ENCODE measurements around the gene ATG3. TPM values are rescaled to one million over a fixed set of nuclear protein-coding genes. Genes with fewer than 3 reads are reported as not detected.

ATG3 gene
- total and polyA plus RNA-seq, 2 donors (not counting 3 experiments of a cell fraction or from before 2014, with no cell fraction given), result 36.0 to 62.4 TPM

GRCh38 chr3:112583105-112583504 is 21.3 kb upstream of the ATG3 start:
- CTCF ChIA-PET, result interaction anchor here (0.8 to 3.9 kb wide), 20 partner anchors 12 to 472 kb away, joined by 3 to 100 read pairs (median 12); partner anchors contain the start of genes CCDC80 and SLC9C1
- FAIRE-seq (no peak), DNase-seq (ENCODE audit: low read depth, low spot score) (no peak)
- dilution Hi-C loops (cut with MboI; ENCODE audit: extremely low pct_ligation_motif_present, low sequenced_read_pairs) (no loop called here), intact Hi-C loops (cut with micrococcal nuclease) (loop anchor here (2.0 to 10.0 kb wide), 2 partner anchors 232 to 702 kb away; no protein-coding TSS in a partner anchor)
- Histone ChIP-seq H3K4me3 (replicated peaks in 1 of 3; ENCODE audit: insufficient read depth in 1 of 3, low read depth in 1 of 3, low read length in 3 of 3) (no peak overlapping the region), H4K20me1 (replicated peaks; ENCODE audit: control insufficient read depth, extremely low read depth, insufficient read depth, low read length) (no peaks in the 10 kb centered on the region), H3K27ac (ENCODE audit: insufficient read depth, low read depth, low read length) (no peak overlapping the region), H3K79me2 (ENCODE audit: control insufficient read depth, insufficient read depth, low read length) (no peaks in the 10 kb centered on the region), H3K9ac (replicated peaks; ENCODE audit: extremely low read depth, insufficient read depth, low read length) (no peak overlapping the region), H2AFZ (ENCODE audit: low read depth, low read length) (no peak overlapping the region), H3K9me3 (replicated peaks; ENCODE audit: control insufficient read depth, insufficient read depth, low read length) (no peaks in the 10 kb centered on the region), H3K27me3 (ENCODE audit: control insufficient read depth in 2 of 2, insufficient read depth in 2 of 2, low read length in 2 of 2) (no peaks in the 10 kb centered on the region), H3K36me3 (ENCODE audit: control insufficient read depth in 2 of 2, extremely low read depth in 1 of 2, insufficient read depth in 2 of 2, low read length in 2 of 2) (no peaks in the 10 kb centered on the region), H3K4me1 (ENCODE audit: control insufficient read depth, extremely low read depth, insufficient read depth, low read length) (no peaks in the 10 kb centered on the region), H3K4me2 (ENCODE audit: insufficient read depth, low read length) (no peak overlapping the region), H3K9me1 (replicated peaks; ENCODE audit: control insufficient read depth, extremely low read depth, insufficient read depth, low read length) (no peaks in the 10 kb centered on the region)
- TF ChIP-seq MYC (IDR thresholded peaks at IDR 0.05; ENCODE audit: low read depth, low read length), result no peak
- TF ChIP-seq POLR2A (IDR thresholded peaks at IDR 0.05; ENCODE audit: low read depth, low read length), result no peak
- no peak for TF ChIP-seq FOS (IDR thresholded peaks at IDR 0.05; ENCODE audit: borderline replicate concordance, insufficient read depth, low read length)
- no peak for TF ChIP-seq EZH2 (IDR thresholded peaks at IDR 0.05; ENCODE audit: borderline replicate concordance, low read depth, low read length, severe bottlenecking)
- no peak for TF ChIP-seq JUN (IDR thresholded peaks at IDR 0.05; ENCODE audit: borderline replicate concordance, insufficient read depth, insufficient read length, low read depth)
- TF ChIP-seq GATA2 (IDR thresholded peaks at IDR 0.05; ENCODE audit: insufficient read depth, insufficient read length, low read depth, low read length), result no peak
- no peak for TF ChIP-seq MAX (IDR thresholded peaks at IDR 0.05; ENCODE audit: insufficient read depth, insufficient read length)
- no peak for TF ChIP-seq CTCF (IDR thresholded peaks at IDR 0.05; ENCODE audit: extremely low read depth in 1 of 2, insufficient read depth in 1 of 2, low read depth in 1 of 2, low read length in 2 of 2)
- TF ChIP-seq POLR2AphosphoS5 (IDR thresholded peaks at IDR 0.05; ENCODE audit: insufficient read depth, low read depth, low read length), result no peak
- no TSS peak for BruUV-seq (replicated peaks)
- POLR2A ChIA-PET, result interaction anchor here (1.4 to 1.7 kb wide), 3 partner anchors 23 to 59 kb away, joined by 6 to 22 read pairs (median 10); no protein-coding TSS in a partner anchor

Measured in endothelial cell of umbilical vein (primary cell).